HG03045 (cell line): ENCODE results near the gene IFNG-AS1.
A peak's percentile ranks its signal among the peaks of the same experiment; 100 is the strongest.

ENCODE experiments used
- ATAC-seq: cut with Tn5 transposase; IDR thresholded peaks from one replicate; pipeline ENCODE4 v1.9.1; 2021; ENCODE audit warnings: mild to moderate bottlenecking, moderate library complexity; ENCODE audit not compliant: unreplicated experiment

IFNG-AS1 gene

GRCh38 chr12:68034567-68034966, 45.3 kb downstream of the IFNG-AS1 start:
- ATAC-seq: no peak

DNA sequence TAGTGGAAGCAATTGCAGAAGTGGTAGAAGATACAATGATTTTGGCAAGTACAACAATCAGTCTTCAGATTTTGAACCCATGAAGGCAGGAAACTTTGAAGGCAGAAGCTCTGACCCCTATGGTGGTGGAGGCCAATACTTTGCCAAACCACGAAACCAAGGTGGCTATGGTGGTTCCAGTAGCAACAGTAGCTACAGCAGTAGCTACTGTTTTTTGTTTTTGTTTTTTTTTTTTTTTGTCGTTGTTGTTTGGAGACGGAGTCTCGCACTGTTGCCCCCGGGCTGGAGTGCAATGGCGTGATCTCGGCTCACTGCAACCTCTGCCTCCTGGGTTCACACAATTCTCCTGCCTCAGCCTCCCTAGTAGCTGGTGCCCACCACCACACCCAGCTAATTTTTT, 47.4 kb downstream of the IFNG-AS1 start:
- no peak for ATAC-seq

GRCh38 chr12:68037616-68038255, 48.5 kb downstream of the IFNG-AS1 start:
- no peak for ATAC-seq

DNA sequence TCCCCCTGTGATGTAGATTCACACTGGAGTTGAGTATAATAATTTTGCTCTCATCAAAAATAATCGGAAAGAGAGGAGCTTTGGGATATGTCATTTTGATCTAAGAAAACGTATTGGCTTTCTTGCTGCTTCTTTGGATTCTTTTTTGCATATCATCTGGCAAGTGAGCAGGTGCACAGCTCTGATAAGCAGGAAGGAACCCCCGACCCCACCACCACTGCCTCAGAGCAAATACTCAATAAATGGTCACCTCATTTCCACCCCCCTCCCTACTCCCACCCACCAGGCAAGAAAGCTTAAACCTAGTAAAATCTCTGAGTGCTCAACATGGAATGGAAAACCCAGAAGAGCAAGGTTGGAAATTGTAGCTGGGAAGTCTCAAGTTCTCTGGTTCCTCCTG, 49.4 kb downstream of the IFNG-AS1 start:
- ATAC-seq: no peak

DNA sequence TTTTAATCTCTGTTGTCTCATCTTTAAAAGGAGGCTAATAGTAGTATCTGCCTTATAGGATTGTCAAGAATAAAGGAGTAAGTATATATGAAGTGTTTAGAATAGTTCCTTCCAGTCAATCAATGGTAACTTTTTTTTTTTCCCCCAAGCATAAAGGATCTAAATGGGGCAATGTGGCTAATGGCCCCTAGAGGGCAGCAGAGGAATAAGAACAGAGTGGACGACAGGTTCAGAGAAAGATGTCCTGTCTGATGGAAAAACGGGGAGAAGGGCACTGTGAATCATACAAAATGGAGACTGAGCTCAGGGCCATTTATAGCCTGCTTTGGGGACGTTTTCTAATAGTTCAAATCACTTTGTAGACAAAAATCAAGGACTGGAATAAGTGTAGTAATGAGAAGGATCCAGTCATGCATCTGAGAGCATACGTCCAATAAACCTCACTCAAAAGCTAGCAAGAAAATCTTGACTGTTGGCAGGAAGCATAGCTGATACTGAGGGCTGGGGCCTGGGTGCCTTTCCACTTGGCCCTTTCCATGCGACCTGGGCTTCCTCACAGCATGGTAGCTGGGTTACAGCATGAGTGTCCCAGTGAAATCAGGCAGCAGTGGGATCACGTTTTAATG, 51.3 kb downstream of the IFNG-AS1 start:
- ATAC-seq: no peak

GRCh38 chr12:68042212-68042699, 53.0 kb downstream of the IFNG-AS1 start:
- ATAC-seq: peak; percentile 80

DNA sequence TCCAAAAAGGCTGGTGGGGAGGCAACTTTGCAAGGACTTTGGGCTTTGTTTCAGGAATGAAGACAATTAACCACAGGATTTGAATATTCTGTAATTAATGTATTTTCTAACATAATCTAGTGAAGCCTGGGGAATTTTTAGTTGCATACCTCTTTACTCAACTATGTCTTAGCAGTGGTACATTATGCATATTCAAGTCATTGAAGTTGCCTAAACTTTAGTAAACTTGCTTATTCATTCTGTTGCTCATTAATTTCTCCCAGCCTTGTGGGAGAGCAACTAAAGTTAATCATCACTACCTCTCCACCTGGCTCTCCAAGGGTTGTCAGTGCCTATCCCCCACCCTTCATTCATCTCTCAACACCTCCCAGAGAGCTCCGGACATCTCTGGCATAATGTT, 54.2 kb downstream of the IFNG-AS1 start:
- no peak for ATAC-seq

DNA sequence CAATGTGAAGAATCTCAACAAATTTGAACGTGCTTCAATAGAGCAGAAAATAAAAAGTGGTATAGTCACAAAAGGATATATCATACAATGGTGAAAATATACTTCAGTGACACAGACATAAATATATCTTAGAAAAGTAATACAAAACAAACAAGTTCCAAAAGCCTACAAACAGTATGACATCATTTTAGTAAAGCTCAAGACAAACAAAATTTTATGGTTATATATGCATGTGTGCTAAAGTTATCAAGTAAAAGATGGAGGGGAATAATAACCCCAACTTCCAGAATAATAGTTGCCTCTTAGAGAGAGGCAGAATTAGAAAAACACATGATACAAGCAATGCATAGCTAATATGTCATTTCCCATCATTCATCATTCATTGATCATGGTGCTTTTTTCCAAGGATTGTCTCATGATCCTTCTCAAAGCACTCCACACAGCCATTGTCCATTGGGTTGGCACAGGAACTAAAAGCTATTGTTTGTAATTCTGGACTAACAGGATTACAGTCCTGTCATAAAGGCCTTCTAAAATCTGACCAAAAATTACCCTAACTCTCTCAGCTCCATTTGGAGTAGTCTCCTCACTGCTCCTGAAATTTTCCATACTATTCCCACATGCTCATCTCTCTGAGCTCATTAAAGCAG, 59.5 kb downstream of the IFNG-AS1 start:
- ATAC-seq: no peak

DNA sequence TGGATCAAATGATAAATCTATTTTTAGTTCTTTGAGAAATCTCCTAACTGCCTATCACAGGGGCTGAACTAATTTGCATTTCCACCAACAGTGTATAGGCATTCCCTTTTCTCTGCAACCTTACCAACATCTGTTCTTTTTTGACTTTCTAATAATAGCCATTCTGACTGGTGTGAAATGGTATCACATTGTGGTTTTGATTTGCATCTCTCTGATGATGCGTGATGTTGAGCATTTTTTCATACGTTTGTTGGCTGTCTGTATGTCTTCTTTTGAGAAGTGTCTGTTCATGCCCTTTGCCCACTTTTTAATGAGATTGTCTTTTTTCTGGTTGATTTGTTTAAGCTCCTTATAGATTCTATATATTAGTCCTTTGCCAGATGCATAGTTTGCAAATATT, 67.1 kb downstream of the IFNG-AS1 start:
- ATAC-seq: no peak

- no peak for ATAC-seq
These were observed 74.8 kb downstream of the IFNG-AS1 start for GRCh38 chr12:68063900-68064590.

GRCh38 chr12:68065163-68065562, 75.9 kb downstream of the IFNG-AS1 start:
- no peak for ATAC-seq

- ATAC-seq: no peak
These were observed 76.4 kb downstream of the IFNG-AS1 start for GRCh38 chr12:68065687-68066086.

GRCh38 chr12:68067762-68068376, 78.6 kb downstream of the IFNG-AS1 start:
- no peak for ATAC-seq

DNA sequence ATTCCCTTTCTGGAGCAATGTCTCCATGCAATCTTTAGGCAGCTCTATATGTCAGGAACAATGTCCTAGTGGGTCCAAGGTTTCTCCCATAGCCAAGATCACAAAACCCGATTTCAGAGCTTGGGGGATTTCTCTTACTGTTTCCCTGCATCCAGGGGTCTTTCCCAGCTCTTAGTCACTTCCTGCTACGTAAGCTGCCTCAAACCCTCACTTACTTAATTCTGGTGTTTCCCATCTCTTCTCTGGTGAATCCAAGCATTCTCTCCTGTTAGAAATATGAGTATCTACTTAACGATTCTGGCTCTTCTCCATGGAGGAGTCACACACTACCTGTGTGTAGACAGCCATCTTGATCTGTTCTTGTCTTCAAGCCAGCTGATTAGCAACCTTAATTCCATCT, 80.0 kb downstream of the IFNG-AS1 start:
- ATAC-seq: no peak
